22Rv1 (cell line): Measurements from ENCODE around the gene INSYN1.
"Not testable (repeated sequence)": the region's sequence is repeated elsewhere in the genome, so short reads cannot be mapped to it uniquely, and the experiment has no call there.

ENCODE experiments used
- H3K27ac ChIP-seq: fragments of 450-650 bp; 2 replicates; pipeline ENCODE4 v1.5.1; 2017
- ZFX ChIP-seq: fragments of 450-650 bp; IDR thresholded peaks from 2 replicates; pipeline ENCODE4 v1.6.1; 2017; ENCODE audit warnings: antibody characterized with exemption, borderline replicate concordance
- TF ChIP-seq, protein P1 (sequence below): fragments of 450-650 bp; IDR thresholded peaks from 2 replicates; pipeline ENCODE4 v1.5.1; 2017; ENCODE audit warnings: mild to moderate bottlenecking

INSYN1 gene

DNA sequence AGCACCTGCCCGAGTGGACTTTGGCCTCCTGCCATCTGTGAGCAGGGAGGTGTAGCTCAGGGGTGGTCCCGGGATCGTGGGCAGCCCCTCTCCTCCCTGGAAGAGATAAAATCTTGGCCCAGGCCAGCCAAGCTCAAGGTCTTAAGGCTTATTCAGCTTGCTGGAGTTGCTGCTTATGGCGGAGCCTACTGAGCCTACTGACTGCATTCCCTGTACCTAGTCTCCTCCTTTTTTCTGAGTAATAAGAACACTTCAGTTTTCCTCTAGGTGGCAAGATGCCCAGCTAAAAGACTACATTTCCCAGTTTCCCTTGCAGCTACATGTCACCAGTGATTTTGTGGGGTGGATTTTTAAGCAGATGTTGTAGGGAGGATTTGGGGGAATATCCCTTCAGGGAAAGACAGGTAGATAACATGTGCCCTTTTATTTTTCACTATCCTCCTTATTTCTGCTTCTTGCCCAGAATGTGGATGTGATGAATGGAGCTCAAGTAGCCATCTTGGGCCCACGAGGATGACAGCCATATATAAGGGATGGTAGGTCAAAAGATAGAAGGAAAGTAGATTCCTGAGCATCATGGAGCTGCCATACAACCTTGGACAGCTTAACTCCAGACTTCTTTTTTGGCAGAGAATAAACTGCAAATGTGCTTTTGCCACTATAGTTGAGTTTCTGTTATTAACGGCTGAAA is 41.4 kb upstream of the INSYN1 start:
- no peak for TF ChIP-seq ZFX
- TF ChIP-seq, protein P1, sequence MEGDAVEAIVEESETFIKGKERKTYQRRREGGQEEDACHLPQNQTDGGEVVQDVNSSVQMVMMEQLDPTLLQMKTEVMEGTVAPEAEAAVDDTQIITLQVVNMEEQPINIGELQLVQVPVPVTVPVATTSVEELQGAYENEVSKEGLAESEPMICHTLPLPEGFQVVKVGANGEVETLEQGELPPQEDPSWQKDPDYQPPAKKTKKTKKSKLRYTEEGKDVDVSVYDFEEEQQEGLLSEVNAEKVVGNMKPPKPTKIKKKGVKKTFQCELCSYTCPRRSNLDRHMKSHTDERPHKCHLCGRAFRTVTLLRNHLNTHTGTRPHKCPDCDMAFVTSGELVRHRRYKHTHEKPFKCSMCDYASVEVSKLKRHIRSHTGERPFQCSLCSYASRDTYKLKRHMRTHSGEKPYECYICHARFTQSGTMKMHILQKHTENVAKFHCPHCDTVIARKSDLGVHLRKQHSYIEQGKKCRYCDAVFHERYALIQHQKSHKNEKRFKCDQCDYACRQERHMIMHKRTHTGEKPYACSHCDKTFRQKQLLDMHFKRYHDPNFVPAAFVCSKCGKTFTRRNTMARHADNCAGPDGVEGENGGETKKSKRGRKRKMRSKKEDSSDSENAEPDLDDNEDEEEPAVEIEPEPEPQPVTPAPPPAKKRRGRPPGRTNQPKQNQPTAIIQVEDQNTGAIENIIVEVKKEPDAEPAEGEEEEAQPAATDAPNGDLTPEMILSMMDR, result no peak
- H3K27ac ChIP-seq, result no peak overlapping the region

DNA sequence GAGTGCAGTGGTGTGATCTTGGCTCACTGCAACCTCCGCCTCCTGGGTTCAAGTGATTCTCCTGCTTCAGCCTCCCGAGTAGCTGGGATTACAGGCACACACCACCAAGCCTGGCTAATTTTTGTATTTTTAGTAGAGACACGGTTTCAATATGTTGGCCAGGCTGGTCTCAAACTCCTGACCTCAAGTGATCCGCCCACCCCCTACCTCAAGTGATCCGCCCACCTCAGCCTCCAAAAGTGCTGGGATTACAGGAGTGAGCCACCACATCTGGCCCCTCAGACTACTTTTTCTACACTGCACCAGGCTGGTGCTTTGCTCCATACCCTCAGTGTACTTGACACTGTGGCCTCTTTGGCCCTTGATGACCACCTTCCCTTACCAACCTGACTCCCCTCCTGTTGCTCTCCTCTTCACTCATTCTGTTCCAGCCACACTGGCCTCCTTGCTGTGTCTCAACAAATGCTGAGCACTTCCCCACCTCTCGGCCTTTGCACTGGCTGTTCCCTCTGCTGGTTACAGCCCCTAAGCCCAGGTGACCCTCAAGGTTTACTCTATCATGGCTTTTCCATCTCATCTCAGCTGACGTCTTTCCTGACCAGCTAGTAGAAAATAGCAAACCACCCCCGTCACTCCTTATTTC is 39.9 kb upstream of the INSYN1 start:
- H3K27ac ChIP-seq, result not testable (repeated sequence)

GRCh38 chr15:73792415-73792814 is 39.3 kb upstream of the INSYN1 start:
- no peak for TF ChIP-seq ZFX
- TF ChIP-seq, protein P1, result no peak
- no peak overlapping the region for H3K27ac ChIP-seq

- TF ChIP-seq, protein P1, result no peak
- H3K27ac ChIP-seq, result no peak overlapping the region
These were observed 36.5 kb upstream of the INSYN1 start for GRCh38 chr15:73789521-73790240.

- TF ChIP-seq ZFX, result no peak
- TF ChIP-seq, protein P1, result no peak
These were observed 34.5 kb upstream of the INSYN1 start for GRCh38 chr15:73787621-73788020.

DNA sequence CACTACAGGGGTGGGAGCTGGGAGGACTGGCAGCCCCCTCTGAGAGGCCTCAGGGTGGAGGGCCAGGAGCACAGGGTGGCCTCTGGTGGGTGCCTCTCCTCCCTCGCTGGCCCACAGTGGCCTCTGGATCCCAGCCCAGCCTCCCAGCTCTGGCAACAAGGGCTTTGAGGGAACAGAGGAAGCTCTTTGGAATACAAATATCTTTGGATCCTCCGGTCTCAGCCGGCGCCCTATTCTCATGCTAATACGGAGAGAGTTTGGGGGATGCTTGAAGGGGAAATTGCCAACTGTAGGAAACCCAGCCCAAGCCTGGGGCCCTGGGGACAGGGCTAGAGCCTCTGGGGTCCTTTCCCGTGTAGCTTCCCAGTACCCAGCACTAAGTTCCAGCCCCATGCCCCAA is 33.4 kb upstream of the INSYN1 start:
- TF ChIP-seq, protein P1, result no peak
- TF ChIP-seq ZFX, result no peak
- H3K27ac ChIP-seq, result no peak overlapping the region

More at GRCh38 chr15:73787621-73788020, 34.5 kb upstream of the INSYN1 start:
- no peak overlapping the region for H3K27ac ChIP-seq

DNA sequence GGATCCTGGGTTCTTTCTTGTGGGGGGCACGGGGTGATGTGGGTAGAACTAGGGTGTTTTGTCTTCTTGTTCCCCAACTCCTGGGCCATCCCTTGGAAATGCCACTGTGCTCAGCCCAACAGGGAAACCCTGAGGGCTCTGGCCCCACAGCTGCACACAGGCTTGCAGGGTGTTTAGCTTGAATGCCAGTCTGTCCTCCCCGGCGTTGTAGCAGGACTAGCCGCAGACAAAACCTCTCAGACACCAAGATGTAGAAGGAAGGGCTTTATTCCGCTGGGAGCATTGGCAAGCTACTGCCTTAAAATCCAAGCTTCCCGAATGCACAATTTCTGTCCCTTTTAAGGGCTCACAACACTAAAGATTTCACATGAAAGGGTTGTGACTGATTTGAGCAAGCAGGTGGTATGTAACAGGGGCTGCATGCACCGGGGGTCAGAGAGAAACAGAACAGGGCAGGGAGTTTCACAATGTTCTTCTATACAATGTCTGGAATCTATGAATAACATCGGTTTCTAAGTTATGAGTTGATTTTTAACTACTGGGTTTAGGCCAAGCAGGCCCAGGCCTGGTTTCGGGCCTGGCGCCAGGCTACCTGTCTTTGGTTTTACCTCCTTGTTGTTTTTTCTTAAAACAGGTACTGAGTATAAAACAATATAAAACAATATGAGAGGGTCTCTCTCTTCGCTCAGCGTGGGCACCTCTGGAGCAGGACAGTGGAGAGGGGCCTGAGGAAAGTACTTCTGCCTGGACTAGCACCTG is 32.3 kb upstream of the INSYN1 start:
- not testable (repeated sequence) for H3K27ac ChIP-seq

DNA sequence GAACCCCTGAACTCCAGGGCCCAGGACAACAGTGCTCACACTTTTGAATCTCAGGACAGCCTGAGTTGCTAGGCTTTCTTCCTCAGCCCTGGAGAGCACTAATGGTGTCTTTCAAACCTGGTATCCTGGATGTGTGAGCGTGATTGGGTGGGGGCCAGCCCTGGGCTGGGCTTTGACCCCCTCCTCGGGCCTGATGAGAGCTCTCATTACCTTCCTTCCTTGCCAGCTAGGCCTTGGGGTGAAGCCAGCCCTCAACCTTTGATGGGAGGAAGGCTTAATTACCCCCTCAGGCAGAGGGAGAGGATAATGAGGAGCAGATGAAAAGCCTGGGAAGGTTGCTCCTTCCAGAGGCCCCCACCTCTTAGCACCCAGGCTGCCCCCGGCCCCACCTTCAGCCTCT is 31.1 kb upstream of the INSYN1 start:
- no peak for TF ChIP-seq ZFX
- TF ChIP-seq, protein P1, result no peak

More for the DNA sequence above, 31.1 kb upstream of the INSYN1 start:
- no peak overlapping the region for H3K27ac ChIP-seq
